SK-MEL-5 (cell line): ENCODE measurements around the gene KANSL1. TPM values are rescaled to one million over a fixed set of nuclear protein-coding genes. Genes with fewer than 3 reads are reported as not detected.
"Not testable (repeated sequence)": the region's sequence is repeated elsewhere in the genome, so short reads cannot be mapped to it uniquely, and the experiment has no call there.

Source experiments
- DNase-seq: peaks from one replicate; pipeline ENCODE4 v3.0.0-alpha.2; 2016; ENCODE audit warnings: low read depth, low spot score
- in situ Hi-C: cut with HindIII; loops from 2 replicates; pipeline ENCODE4 v1.10.0; 2016; ENCODE audit warnings: low sequenced_read_pairs, high pct_unique_total_duplicates, low pct_unique_long_range_greater_than_20kb
- total RNA-seq: library from RNA; depleted of rRNA; stranded (reverse); fragments of >200 nt; shearing (Covaris generic); gene quantifications from 2 replicates; pipeline ENCODE4 v1.2.3, GENCODE V29; 2014

The KANSL1 gene
- total RNA-seq, 1 experiment from 2014 or later, result 34.7 TPM

DNA sequence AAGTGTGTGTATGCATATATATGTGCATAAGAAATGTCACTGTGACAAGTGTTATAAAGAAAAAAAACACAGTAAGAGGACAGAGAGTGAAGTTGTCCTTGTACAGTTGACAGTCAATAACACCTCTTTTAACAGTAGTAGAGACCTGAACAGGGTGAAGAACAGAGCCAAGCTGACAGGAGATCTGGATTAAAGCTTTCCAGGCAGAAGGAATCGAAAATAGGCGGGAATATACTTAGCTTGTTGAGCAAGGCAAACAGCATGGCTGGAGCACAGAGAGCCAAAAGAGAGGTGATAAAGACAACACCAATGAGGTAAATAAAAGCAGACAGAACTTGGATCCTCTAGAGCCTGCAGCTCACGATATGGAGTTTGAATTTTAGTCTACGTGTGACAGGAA lies 64.8 kb downstream of the KANSL1 start:
- DNase-seq, result no peak
- in situ Hi-C loops, result no loop called here

- DNase-seq, result no peak
- in situ Hi-C loops, result no loop called here
Measured at GRCh38 chr17:46127524-46127923, 65.7 kb downstream of the KANSL1 start.

GRCh38 chr17:46126840-46127239 lies 66.4 kb downstream of the KANSL1 start:
- in situ Hi-C loops, result no loop called here
- no peak for DNase-seq

DNA sequence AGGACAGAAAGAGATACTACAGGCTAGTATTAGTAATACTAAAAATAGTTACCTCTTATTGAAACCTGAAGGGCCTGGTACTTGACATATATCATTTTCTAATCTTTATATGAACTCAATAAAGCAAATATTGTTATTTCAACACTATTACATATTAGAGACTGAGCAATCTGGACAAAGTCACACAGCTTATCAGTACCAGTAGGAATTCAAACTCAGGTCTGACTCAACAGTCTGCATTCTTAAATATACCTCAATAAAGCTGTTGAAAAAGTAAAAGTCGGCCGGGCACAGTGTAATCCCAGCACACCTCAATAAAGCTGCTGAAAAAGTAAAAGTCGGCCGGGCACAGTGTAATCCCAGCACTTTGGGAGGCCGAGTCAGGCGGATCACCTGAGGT lies 67.4 kb downstream of the KANSL1 start:
- DNase-seq, result no peak
- in situ Hi-C loops, result no loop called here

DNA sequence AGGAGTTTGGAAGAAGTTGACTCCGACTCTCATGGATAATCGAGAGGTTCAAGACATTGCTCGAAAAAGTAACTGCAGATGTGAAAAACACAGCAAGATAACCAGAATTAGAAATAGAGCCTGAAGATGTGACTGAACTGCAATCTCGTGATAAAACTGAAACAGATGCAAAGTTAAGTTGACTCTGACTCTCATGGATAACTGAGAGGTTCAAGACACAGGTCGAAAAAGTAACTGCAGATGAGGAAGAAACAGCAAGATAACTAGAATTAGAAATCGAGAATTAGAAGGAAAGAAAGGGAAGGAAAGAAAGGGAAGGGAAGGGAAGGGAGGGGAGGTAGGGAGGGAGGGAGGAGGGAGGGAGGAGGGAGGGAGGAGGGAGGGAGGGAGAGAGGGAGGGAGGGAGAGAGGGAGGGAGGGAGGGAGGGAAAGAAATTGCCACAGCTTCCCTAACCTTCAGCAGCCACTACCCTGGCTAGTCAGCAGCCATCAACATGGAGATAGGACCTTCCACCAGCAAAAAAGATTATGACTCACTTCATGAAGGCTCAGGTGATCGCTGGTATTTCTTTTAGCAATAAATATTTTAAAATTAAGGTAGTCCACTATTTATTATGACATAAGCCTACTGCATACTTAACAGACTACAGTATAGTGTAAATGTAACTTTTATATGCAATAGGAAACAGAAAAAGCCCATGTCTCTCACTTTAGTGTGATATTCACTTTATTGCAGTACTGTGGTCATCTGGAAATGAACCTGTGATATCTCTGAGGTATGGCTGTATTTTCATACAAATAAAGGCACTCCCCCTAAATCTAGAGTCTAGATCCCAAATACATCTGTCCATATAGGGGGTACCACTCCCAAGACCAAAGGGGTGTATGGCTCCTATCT lies 68.3 kb downstream of the KANSL1 start:
- DNase-seq, result no peak
- in situ Hi-C loops, result no loop called here

GRCh38 chr17:46123607-46124006 lies 69.6 kb downstream of the KANSL1 start:
- DNase-seq, result no peak
- in situ Hi-C loops, result no loop called here

DNA sequence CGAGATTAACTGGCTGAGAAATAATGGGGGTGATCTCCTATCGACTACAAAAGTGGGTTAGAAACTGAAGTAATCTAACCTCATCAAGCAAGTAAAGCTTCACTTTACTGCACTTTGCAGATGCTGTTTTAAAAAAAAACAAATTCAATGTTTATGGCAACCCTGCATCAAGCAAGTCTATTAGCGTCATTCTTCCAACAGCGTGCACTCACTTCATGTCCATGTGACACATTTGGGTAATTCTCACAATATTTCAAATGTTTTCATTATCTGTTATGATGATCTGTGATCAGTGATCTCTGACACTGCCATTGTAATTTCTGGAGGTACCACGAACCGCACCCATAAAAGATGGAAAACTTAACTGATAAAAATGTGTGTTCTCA lies 70.8 kb downstream of the KANSL1 start:
- in situ Hi-C loops, result no loop called here
- DNase-seq, result no peak

GRCh38 chr17:46121841-46122485 lies 71.3 kb downstream of the KANSL1 start:
- in situ Hi-C loops, result no loop called here
- DNase-seq, result no peak

- DNase-seq, result no peak
Measured at GRCh38 chr17:46121165-46121764, 72.0 kb downstream of the KANSL1 start.

DNA sequence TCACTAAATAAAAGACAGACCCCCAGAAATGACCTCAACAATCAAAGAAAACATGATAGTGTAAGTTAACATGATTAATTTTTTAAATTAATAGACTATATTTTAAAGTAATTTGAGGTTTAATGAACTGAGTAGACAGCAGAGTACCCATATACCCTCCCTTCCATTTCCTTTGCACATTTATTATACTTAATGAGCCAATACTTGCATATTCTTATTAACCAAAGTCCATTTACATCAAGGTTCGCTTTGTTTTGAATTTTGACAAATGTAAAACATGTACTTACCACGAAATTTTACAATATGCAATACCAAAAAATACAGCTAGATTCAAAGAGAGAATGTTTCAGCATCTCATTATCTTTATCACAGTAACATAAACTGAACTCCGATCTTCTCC lies 72.7 kb downstream of the KANSL1 start:
- DNase-seq, result no peak
- in situ Hi-C loops, result no loop called here

More at GRCh38 chr17:46121165-46121764, 72.0 kb downstream of the KANSL1 start:
- in situ Hi-C loops, result no loop called here

GRCh38 chr17:46120078-46120477 lies 73.2 kb downstream of the KANSL1 start:
- DNase-seq, result no peak
- in situ Hi-C loops, result no loop called here

- in situ Hi-C loops, result no loop called here
- DNase-seq, result peak; percentile 46
Measured at GRCh38 chr17:46118964-46119363, 74.3 kb downstream of the KANSL1 start.

DNA sequence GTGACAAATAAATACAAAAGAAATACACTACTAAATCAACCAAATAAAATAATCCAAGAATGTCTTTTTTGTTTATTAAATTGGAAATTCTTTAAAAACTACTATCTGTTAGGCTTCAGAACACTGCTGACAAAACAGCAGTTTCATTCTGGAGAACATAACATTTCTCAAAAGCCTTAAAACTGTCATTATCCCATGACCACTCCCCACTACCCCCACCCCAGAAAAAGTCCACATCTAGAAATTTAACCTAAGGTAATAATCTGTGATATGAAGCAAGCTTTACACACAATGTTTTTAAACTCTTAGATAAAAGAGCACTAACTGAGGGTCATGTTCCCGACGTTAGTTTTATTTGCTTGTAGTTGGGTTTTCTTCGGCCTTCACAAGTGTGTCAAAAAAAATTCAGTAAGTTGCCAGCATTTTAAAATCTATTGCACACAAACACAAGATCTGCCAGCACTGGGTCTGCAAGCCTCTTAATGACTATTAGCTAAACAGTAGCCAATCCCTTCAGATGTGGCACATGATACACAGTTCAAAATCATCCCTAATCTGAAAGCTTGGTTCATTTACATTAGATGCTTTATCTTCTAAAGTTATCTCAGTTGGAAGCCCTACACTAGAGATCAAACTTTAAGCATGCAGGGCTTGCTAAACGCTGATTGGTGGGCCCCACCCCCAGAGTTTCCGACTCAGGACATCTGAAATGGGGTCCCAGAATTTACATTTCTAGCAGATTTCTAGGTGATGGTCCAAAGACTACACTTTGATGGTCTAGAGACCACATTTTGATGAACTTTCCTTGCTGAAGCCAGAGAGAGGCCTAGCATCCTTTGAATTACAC lies 75.2 kb downstream of the KANSL1 start:
- DNase-seq, result no peak
- in situ Hi-C loops, result no loop called here

GRCh38 chr17:46117117-46117516 lies 76.1 kb downstream of the KANSL1 start:
- DNase-seq, result no peak
- in situ Hi-C loops, result no loop called here

DNA sequence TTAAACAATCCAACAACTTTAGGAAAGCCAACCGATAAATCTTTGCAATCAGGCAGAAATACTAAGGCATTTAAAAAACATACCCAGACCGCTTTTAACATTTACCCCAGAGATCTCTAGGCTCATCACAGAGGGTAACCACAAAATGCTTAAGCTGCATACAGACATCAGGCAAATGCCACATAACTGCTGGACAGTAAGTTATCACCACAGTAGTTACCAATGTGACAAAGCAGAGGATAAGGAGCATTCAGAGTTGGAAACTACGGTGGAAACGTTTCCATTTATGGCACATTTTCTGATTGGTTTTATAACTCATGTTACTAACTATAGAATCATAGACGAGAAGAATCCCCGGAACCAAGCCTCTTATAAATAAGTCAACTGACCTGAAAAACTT lies 77.5 kb downstream of the KANSL1 start:
- in situ Hi-C loops, result no loop called here
- no peak for DNase-seq

DNA sequence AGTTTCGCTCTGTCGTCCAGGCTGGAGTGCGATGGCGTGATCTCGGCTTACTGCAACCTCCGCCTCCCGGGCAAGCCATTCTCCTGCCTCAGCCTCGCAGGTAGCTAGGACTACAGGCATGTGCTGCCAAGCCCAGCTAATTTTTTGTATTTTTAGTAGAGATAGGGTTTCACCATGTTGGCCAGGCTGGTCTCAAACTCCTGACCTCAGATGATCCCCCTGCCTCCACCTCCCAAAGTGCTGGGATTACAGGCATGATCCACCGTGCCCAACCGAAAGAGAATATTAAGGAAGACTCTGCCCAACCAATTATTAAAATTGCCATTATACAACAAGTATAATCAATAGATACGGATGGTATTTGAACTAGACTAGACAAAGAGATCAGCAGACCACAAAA lies 82.0 kb downstream of the KANSL1 start:
- in situ Hi-C loops, result not testable (repeated sequence)

DNA sequence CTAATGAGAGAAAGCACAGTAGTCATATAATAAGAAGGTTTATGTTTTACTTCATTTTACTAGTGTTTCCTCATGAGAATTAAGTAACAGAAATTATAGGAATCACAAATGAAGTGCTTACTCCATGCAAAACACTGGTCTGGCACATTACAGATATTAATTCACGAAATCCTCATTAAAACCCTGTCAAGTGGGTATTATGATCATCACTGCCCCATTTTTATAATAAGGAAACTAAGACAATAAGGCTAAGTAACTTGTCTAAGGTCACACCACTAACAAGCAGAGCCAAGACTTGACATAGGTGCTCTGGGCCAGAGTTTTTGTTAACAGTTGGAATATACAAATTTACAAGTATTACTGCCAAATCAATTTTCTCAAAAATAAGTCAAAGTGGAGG lies 83.0 kb downstream of the KANSL1 start:
- in situ Hi-C loops, result no loop called here
- DNase-seq, result no peak

More for the DNA sequence above, 82.0 kb downstream of the KANSL1 start:
- not testable (repeated sequence) for DNase-seq
